Esophagus muscularis mucosa (tissue), 4 donors: ENCODE measurements around the gene SLC39A7. TPM values are rescaled to one million over a fixed set of nuclear protein-coding genes. Genes with fewer than 3 reads are reported as not detected.

Experiments
- DNase-seq: peaks from one replicate; pipeline ENCODE4 v3.0.0-alpha.2; 2017; ENCODE audit errors: extremely low spot score
- H3K27ac ChIP-seq, 4 donors: fragments of 200-600 bp; sonication (generic); replicated peaks in 1 of 4; 1 replicate in 3 of 4; 2 replicates in 1 of 4; pipeline ENCODE4 v1.5.1; 2016 to 2019; ENCODE audit warnings: mild to moderate bottlenecking in 1 of 4
- H3K27me3 ChIP-seq, 4 donors: fragments of 200-600 bp; sonication (generic); one replicate each; pipeline versions ENCODE4 v1.5.1 to v1.6.0; 2016 to 2019
- H3K36me3 ChIP-seq, 4 donors: fragments of 200-600 bp; sonication (generic); one replicate each; pipeline ENCODE4 v1.5.1; 2016 to 2019
- H3K4me1 ChIP-seq, 4 donors: fragments of 200-600 bp; sonication (generic); one replicate each; pipeline ENCODE4 v1.5.1; 2016 to 2019
- H3K4me3 ChIP-seq, 4 donors: fragments of 200-600 bp; sonication (generic); 1 replicate in 2 of 4; 2 replicates in 2 of 4; pipeline ENCODE4 v1.5.1; 2016 to 2019; ENCODE audit warnings: mild to moderate bottlenecking in 4 of 4, moderate library complexity in 1 of 4
- H3K9me3 ChIP-seq, 4 donors: fragments of 200-600 bp; sonication (generic); 1 replicate in 3 of 4; 2 replicates in 1 of 4; pipeline ENCODE4 v1.5.1; 2016 to 2019
- EP300 ChIP-seq: sonication (generic); formaldehyde crosslinking; IDR thresholded peaks from one replicate; pipeline ENCODE4 v1.6.1; 2017; ENCODE audit warnings: antibody characterized with exemption
- POLR2A ChIP-seq: fragments of 450-650 bp; IDR thresholded peaks from one replicate; pipeline ENCODE4 v1.6.1; 2017; ENCODE audit warnings: antibody characterized with exemption, moderate library complexity, mild to moderate bottlenecking, low read depth
- POLR2AphosphoS5 ChIP-seq, 2 donors: sonication (generic); formaldehyde crosslinking; IDR thresholded peaks; one replicate each; pipeline ENCODE4 v1.6.1; 2017; ENCODE audit warnings: antibody characterized with exemption in 2 of 2
- WGBS: methylation state at CpG from one replicate; pipeline ENCODE4 v1.1.5; 2018; 5-methylcytosine and 5-hydroxymethylcytosine counted together
- intact Hi-C: fragments of 100-400 bp; cut with DNase I; formaldehyde crosslinking; loops from one replicate; pipeline ENCODE4 v1.15.1; 2023
- total RNA-seq, 4 donors: library from RNA; depleted of rRNA; stranded (reverse); fragments of >200 nt; gene quantifications; one replicate each; pipeline versions ENCODE4 v1.1.0 to v1.2.1, GENCODE V29; 2016
- TF ChIP-seq, protein P1 (sequence below), 3 experiments: fragments of 200-600 bp in 2 of 3; fragments of 450-650 bp in 1 of 3; sonication (generic) in 2 of 3; IDR thresholded peaks; one replicate each; pipeline ENCODE4 v1.5.1; 2017 to 2019; ENCODE audit warnings: antibody characterized with exemption in 3 of 3, mild to moderate bottlenecking in 2 of 3, moderate library complexity in 1 of 3

Gene SLC39A7
- total RNA-seq, 4 donors from 2014 or later, result 43.6 to 80.1 (median 62.3) TPM

DNA sequence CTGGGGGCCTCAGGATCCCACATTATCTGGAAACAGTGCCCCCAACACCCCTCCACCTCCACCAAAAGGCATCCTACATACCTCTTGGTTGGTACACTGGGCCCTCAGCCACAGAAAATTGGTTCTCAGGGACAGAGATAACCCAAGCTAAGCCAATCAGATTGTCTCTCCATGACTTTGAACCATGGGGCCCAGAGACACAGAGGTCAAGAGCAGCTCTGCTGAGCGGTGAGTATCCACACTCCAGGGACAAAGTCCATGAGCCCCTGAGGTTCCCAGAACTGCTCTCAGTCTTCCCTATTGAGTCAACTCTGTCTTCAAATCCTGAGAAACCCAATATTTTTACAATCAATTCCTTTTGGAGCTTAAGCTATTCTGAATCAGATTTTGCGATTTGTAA is 43.7 kb upstream of the SLC39A7 start:
- no peak for DNase-seq
- Histone ChIP-seq H3K27me3 (peaks cover 0 to 10% (median 0%) of the 10 kb centered on the region in 4 donors), H3K27ac (no peak overlapping the region), H3K9me3 (peaks cover 0 to 5% (median 4%) of the 10 kb centered on the region in 4 donors), H3K36me3 (no peaks in the 10 kb centered on the region), H3K4me1 (peaks cover 12 to 17% (median 16%) of the 10 kb centered on the region in 4 donors), H3K4me3 (no peak overlapping the region)
- intact Hi-C loops, result no loop called here
- TF ChIP-seq, protein P1, sequence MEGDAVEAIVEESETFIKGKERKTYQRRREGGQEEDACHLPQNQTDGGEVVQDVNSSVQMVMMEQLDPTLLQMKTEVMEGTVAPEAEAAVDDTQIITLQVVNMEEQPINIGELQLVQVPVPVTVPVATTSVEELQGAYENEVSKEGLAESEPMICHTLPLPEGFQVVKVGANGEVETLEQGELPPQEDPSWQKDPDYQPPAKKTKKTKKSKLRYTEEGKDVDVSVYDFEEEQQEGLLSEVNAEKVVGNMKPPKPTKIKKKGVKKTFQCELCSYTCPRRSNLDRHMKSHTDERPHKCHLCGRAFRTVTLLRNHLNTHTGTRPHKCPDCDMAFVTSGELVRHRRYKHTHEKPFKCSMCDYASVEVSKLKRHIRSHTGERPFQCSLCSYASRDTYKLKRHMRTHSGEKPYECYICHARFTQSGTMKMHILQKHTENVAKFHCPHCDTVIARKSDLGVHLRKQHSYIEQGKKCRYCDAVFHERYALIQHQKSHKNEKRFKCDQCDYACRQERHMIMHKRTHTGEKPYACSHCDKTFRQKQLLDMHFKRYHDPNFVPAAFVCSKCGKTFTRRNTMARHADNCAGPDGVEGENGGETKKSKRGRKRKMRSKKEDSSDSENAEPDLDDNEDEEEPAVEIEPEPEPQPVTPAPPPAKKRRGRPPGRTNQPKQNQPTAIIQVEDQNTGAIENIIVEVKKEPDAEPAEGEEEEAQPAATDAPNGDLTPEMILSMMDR (IDR thresholded peaks at IDR 0.05), result no peak
- TF ChIP-seq POLR2A (no peak), POLR2AphosphoS5 (IDR thresholded peaks at IDR 0.05) (no peak), EP300 (no peak)
- 95% methylated on average over 2 of the region's 2 CpGs for WGBS

- Histone ChIP-seq H3K27ac (peak overlapping the region in 3 of 4 donors; percentile 54 to 78 (median 62)), H3K4me3 (no peak overlapping the region), H3K36me3 (no peaks in the 10 kb centered on the region), H3K4me1 (peaks cover 14 to 22% (median 20%) of the 10 kb centered on the region in 4 donors), H3K9me3 (no peaks in the 10 kb centered on the region), H3K27me3 (peaks cover 0 to 7% (median 0%) of the 10 kb centered on the region in 4 donors)
- whole genome bisulfite sequencing, result 93% methylated on average over 11 of the region's 11 CpGs
- no peak for DNase-seq
- TF ChIP-seq EP300, result no peak
- TF ChIP-seq, protein P1 (IDR thresholded peaks at IDR 0.05), result no peak
- no peak for TF ChIP-seq POLR2A
- TF ChIP-seq POLR2AphosphoS5 (IDR thresholded peaks at IDR 0.05), result no peak
- intact Hi-C loops, result loop anchor here (5.0 kb wide), 1 partner anchor 37 kb away; no protein-coding TSS in a partner anchor
Measured at GRCh38 chr6:33160096-33160495, 40.6 kb upstream of the SLC39A7 start.

GRCh38 chr6:33160728-33161344 is 39.8 kb upstream of the SLC39A7 start:
- TF ChIP-seq EP300 (no peak), POLR2AphosphoS5 (IDR thresholded peaks at IDR 0.05) (peak in 1 of 2 donors; percentile 25), POLR2A (no peak)
- TF ChIP-seq, protein P1 (IDR thresholded peaks at IDR 0.05), result no peak
- peaks cover 0 to 7% (median 0%) of the 10 kb centered on the region in 4 donors for H3K27me3 ChIP-seq
- 27% methylated on average over 10 of the region's 13 CpGs for WGBS
- no peak for DNase-seq
- intact Hi-C loops, result loop anchor here (1.0 to 5.0 kb wide), 2 partner anchors 36 to 88 kb away; no protein-coding TSS in a partner anchor
- H3K4me1 ChIP-seq, result peaks cover 14 to 22% (median 20%) of the 10 kb centered on the region in 4 donors
- no peaks in the 10 kb centered on the region for H3K36me3 ChIP-seq
- H3K9me3 ChIP-seq, result no peaks in the 10 kb centered on the region
- peak overlapping the region in 3 of 4 donors; percentile 49 to 61 (median 56) for H3K4me3 ChIP-seq
- H3K27ac ChIP-seq, result peak overlapping the region; percentile 54 to 78 (median 68)

GRCh38 chr6:33161354-33162331 is 39.0 kb upstream of the SLC39A7 start:
- peak overlapping the region; percentile 54 to 78 (median 68) for H3K27ac ChIP-seq
- TF ChIP-seq, protein P1 (IDR thresholded peaks at IDR 0.05), result peak; percentile 93 to 99 (median 94)
- no peak for TF ChIP-seq POLR2A
- TF ChIP-seq EP300, result no peak
- peak; percentile 10 to 35 for TF ChIP-seq POLR2AphosphoS5 (IDR thresholded peaks at IDR 0.05)
- intact Hi-C loops, result loop anchor here (1.0 to 5.0 kb wide), 2 partner anchors 36 to 88 kb away; no protein-coding TSS in a partner anchor
- no peak for DNase-seq
- H3K4me3 ChIP-seq, result peak overlapping the region; percentile 49 to 61 (median 55)
- no peaks in the 10 kb centered on the region for H3K9me3 ChIP-seq
- peaks cover 0 to 7% (median 0%) of the 10 kb centered on the region in 4 donors for H3K27me3 ChIP-seq
- WGBS, result 35% methylated on average over 11 of the region's 58 CpGs
- H3K4me1 ChIP-seq, result peaks cover 14 to 22% (median 20%) of the 10 kb centered on the region in 4 donors
- H3K36me3 ChIP-seq, result no peaks in the 10 kb centered on the region
